Measurements from ENCODE around the gene MX1.

GRCh38 chr21:41500363-41500762 is 74.3 kb downstream of the MX1 start:
- TF ChIP-seq CTCF (IDR thresholded peaks at IDR 0.05): no peak
- no peak for TF ChIP-seq POLR2A (IDR thresholded peaks at IDR 0.05)

All from adrenal gland (tissue), 5 donors.